Measurements from ENCODE around the gene HIP1R.

- TF ChIP-seq CTCF (IDR thresholded peaks at IDR 0.05; ENCODE audit: low read depth, low read length, poor library complexity, severe bottlenecking): no peak
- TF ChIP-seq EZH2phosphoT487 (IDR thresholded peaks at IDR 0.05; ENCODE audit: borderline replicate concordance, low read length): no peak
Observed at GRCh38 chr12:122870163-122870842, 35.0 kb downstream of the HIP1R start.

Data from DOHH2 (cell line).